HEK293T (cell line): Measurements from ENCODE around the gene UBAP1L.

Experiments
- CTCF ChIA-PET: fragments of 350-600 bp; formaldehyde crosslinking; extraction: SDS; loops from one replicate; lab custom pipeline; 2021; ENCODE audit warnings: antibody characterized with exemption, inconsistent platforms; lab: Yijun Ruan, JAX
- POLR2A ChIA-PET: fragments of 350-600 bp; formaldehyde crosslinking; extraction: SDS; loops from one replicate; lab custom pipeline; 2020; ENCODE audit warnings: antibody characterized with exemption, inconsistent platforms; lab: Yijun Ruan, JAX
- DNase-seq: peaks from one replicate; pipeline ENCODE4 v3.0.0; 2012; ENCODE audit warnings: mixed read lengths; ENCODE audit errors: extremely low spot score
- ARNT ChIP-seq: fragments of 450-650 bp; IDR thresholded peaks from 2 replicates; pipeline ENCODE4 v1.6.1; 2017; ENCODE audit warnings: mild to moderate bottlenecking
- BHLHE40 ChIP-seq: fragments of 450-650 bp; IDR thresholded peaks from 2 replicates; pipeline ENCODE4 v1.6.1; 2016; ENCODE audit warnings: mild to moderate bottlenecking, moderate library complexity, borderline replicate concordance
- CTBP1 ChIP-seq: fragments of 450-650 bp; IDR thresholded peaks from 2 replicates; pipeline ENCODE4 v1.6.1; 2016; ENCODE audit warnings: borderline replicate concordance
- ELF4 ChIP-seq: fragments of 450-650 bp; IDR thresholded peaks from 2 replicates; pipeline ENCODE4 v1.6.1; 2017; ENCODE audit warnings: antibody characterized with exemption
- FOXA1 ChIP-seq: fragments of 450-650 bp; IDR thresholded peaks from 2 replicates; pipeline ENCODE4 v1.6.1; 2016; ENCODE audit warnings: mild to moderate bottlenecking
- FOXK2 ChIP-seq: fragments of 450-650 bp; IDR thresholded peaks from 2 replicates; pipeline ENCODE4 v1.6.1; 2016; ENCODE audit warnings: mild to moderate bottlenecking
- FOXM1 ChIP-seq: fragments of 450-650 bp; IDR thresholded peaks from 2 replicates; pipeline ENCODE4 v1.6.1; 2017; ENCODE audit warnings: mild to moderate bottlenecking, borderline replicate concordance
- HDGF ChIP-seq: fragments of 450-650 bp; IDR thresholded peaks from 2 replicates; pipeline ENCODE4 v1.6.1; 2017; ENCODE audit warnings: antibody characterized with exemption, borderline replicate concordance
- L3MBTL2 ChIP-seq: fragments of 450-650 bp; conservative IDR thresholded peaks from 2 replicates; pipeline ENCODE4 v1.6.1; 2016; ENCODE audit warnings: mild to moderate bottlenecking
- LEF1 ChIP-seq: fragments of 450-650 bp; IDR thresholded peaks from 2 replicates; pipeline ENCODE4 v1.6.1; 2017; ENCODE audit warnings: mild to moderate bottlenecking, borderline replicate concordance
- NFRKB ChIP-seq: fragments of 450-650 bp; IDR thresholded peaks from 2 replicates; pipeline ENCODE4 v1.6.1; 2016; ENCODE audit warnings: mild to moderate bottlenecking, moderate library complexity
- SP1 ChIP-seq: fragments of 450-650 bp; IDR thresholded peaks from 2 replicates; pipeline ENCODE4 v1.6.1; 2017
- SUZ12 ChIP-seq: fragments of 450-650 bp; IDR thresholded peaks from 2 replicates; pipeline ENCODE4 v1.6.1; 2016; ENCODE audit warnings: mild to moderate bottlenecking
- TARDBP ChIP-seq: fragments of 450-650 bp; IDR thresholded peaks from 2 replicates; pipeline ENCODE4 v1.6.1; 2016
- ZNF384 ChIP-seq: fragments of 450-650 bp; IDR thresholded peaks from 2 replicates; pipeline ENCODE4 v1.6.1; 2016
- TF ChIP-seq, protein P1 (sequence below): fragments of 450-650 bp; IDR thresholded peaks from 2 replicates; pipeline ENCODE4 v1.6.1; 2016

Gene UBAP1L

DNA sequence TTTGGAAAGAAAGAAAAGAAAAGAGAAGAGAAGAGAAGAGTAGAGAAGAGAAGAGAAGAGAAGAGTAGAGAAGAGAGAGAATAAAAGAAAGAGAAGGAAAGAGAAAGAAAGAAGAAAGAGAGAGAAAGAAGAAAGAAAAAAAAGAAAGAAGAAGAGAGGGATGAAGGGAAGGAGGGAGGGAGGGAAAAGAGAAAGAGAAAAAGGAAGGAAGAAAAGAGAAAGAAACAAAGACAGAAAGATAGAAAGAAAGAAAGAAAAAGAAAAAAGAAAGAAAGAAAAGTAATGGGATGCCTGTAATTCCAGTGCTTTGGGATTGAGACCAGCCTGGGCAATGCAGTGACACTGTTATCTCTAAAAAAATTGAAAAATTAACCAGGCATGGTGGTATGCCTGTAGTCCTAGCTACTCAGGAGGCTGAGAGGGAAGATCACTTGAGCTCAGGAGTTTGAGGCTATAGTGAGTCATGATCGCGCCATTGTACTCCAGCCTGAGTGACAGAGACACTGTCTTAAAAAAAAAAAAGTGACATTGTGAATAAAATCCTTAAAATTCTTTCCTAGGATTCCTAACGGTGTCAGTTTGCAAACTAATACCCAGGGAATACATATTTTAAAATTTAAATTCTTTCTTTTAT, 48.9 kb downstream of the UBAP1L start:
- TF ChIP-seq CTBP1 (no peak), ELF4 (no peak), TARDBP (no peak), BHLHE40 (no peak), SUZ12 (no peak), FOXM1 (no peak), HDGF (no peak), L3MBTL2 (no peak), SP1 (no peak), NFRKB (no peak), LEF1 (no peak), ARNT (no peak), ZNF384 (no peak), FOXK2 (no peak), FOXA1 (no peak)
- TF ChIP-seq, protein P1, sequence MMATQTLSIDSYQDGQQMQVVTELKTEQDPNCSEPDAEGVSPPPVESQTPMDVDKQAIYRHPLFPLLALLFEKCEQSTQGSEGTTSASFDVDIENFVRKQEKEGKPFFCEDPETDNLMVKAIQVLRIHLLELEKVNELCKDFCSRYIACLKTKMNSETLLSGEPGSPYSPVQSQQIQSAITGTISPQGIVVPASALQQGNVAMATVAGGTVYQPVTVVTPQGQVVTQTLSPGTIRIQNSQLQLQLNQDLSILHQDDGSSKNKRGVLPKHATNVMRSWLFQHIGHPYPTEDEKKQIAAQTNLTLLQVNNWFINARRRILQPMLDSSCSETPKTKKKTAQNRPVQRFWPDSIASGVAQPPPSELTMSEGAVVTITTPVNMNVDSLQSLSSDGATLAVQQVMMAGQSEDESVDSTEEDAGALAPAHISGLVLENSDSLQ: no peak
- CTCF ChIA-PET: interaction anchor here (0.7 to 0.9 kb wide), 2 partner anchors 21 to 22 kb away, joined by 3 to 4 read pairs; no protein-coding TSS in a partner anchor
- POLR2A ChIA-PET: no interaction called here
- no peak for DNase-seq

DNA sequence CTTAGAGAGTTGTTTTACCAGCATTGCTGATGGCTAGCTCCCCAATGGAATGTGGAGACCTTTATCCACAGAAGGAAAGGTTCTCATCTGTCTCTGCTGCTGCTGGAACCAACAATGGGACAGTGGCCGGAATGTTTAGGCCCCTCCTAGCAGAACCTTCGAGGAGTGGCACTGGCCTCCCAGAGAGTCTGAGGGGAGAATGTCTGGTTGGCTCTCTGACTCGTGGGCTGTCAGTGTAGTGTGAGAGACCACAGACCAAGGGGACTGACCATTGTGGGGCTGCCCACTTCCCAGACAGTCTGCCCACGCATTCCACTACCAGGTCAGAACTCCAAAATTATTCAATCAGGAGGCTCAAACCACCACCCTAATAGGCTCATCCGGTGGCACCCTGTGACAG, 52.3 kb downstream of the UBAP1L start:
- no peak for TF ChIP-seq BHLHE40
- TF ChIP-seq LEF1: no peak
- TF ChIP-seq TARDBP: no peak
- no peak for TF ChIP-seq FOXM1
- TF ChIP-seq HDGF: no peak
- no peak for TF ChIP-seq NFRKB
- TF ChIP-seq ZNF384: no peak
- TF ChIP-seq, protein P1: no peak
- TF ChIP-seq FOXK2: no peak
- TF ChIP-seq L3MBTL2: no peak
- no peak for TF ChIP-seq ARNT
- no peak for TF ChIP-seq ELF4
- no peak for TF ChIP-seq FOXA1
- no peak for TF ChIP-seq CTBP1
- TF ChIP-seq SUZ12: no peak
- no peak for TF ChIP-seq SP1
- no peak for DNase-seq
- ChIA-PET POLR2A (no interaction called here), CTCF (interaction anchor here (0.9 kb wide), 1 partner anchor 28 kb away, joined by 3 read pairs; no protein-coding TSS in a partner anchor)

DNA sequence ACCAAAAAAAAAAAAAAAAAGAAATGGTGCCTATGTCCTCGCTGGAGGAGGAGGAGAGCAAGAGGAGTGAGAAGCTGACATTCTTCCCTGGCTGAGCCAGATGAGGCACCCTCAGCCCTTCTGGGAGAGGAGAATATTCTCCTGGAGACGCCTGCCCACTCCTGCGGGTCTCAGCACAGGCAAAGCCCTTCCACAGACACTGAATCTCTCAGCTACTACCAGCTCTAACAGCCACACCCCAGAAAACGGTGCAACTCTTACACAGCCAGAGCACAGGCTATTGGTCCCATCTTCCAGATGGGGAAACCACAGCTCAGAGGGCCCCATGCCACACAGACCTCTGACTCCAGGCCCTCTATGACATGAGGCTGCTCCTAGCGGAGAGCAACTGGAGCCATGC, 52.9 kb downstream of the UBAP1L start:
- ChIA-PET CTCF (interaction anchor here (0.9 kb wide), 1 partner anchor 28 kb away, joined by 3 read pairs; no protein-coding TSS in a partner anchor), POLR2A (no interaction called here)
- DNase-seq: no peak
- TF ChIP-seq SP1: no peak
- no peak for TF ChIP-seq LEF1
- TF ChIP-seq BHLHE40: no peak
- no peak for TF ChIP-seq ZNF384
- no peak for TF ChIP-seq ARNT
- no peak for TF ChIP-seq FOXK2
- TF ChIP-seq HDGF: no peak
- TF ChIP-seq FOXM1: no peak

DNA sequence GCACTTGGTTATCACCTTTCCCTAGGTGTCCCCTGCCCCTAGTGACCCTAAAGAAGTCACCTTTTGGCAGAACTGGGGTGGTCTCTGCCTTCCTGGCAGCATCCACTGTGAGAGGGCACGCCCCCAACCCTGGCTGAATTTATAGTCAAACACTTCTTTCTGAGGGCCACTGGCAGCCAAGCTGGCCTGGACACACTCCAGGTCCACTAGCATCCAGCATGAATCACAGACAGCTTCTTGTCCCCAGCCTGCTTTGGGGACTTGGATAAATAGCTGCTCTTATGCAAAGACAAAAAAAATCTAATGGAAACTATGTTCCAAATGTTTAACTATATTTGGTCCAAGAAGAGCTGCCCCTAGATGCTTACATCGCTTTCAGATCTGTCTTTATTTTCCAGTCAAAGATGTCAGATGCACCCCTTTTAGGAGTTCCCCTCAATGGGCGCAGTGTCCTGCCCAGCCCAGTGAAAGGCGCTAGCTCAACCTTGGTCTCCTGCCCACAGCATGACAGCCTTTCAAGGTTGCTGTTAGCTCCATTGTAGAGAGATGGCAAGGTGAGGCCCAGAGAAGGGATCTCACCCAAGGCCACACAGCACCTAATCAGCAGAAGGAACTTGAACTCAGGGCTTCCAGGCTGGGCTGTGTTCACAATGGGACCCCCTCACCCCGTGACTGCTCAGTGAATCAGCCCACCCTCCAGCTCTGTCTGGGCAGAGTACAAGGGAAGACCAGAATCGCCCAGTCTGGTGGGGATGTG, 54.2 kb downstream of the UBAP1L start:
- TF ChIP-seq HDGF: no peak
- TF ChIP-seq ARNT: no peak
- no peak for TF ChIP-seq ZNF384
- no peak for TF ChIP-seq FOXA1
- no peak for TF ChIP-seq NFRKB
- TF ChIP-seq TARDBP: no peak
- TF ChIP-seq, protein P1: no peak
- no peak for TF ChIP-seq SP1
- no peak for TF ChIP-seq L3MBTL2
- no peak for TF ChIP-seq CTBP1
- TF ChIP-seq ELF4: no peak
- TF ChIP-seq LEF1: no peak
- TF ChIP-seq BHLHE40: no peak
- TF ChIP-seq SUZ12: no peak
- TF ChIP-seq FOXM1: no peak
- DNase-seq: no peak
- CTCF ChIA-PET: interaction anchor here (0.6 to 0.9 kb wide), 3 partner anchors 22 to 136 kb away, joined by 3 to 12 read pairs (median 4); no protein-coding TSS in a partner anchor
- POLR2A ChIA-PET: interaction anchor here (0.9 kb wide), 1 partner anchor 9 kb away, joined by 4 read pairs; no protein-coding TSS in a partner anchor

DNA sequence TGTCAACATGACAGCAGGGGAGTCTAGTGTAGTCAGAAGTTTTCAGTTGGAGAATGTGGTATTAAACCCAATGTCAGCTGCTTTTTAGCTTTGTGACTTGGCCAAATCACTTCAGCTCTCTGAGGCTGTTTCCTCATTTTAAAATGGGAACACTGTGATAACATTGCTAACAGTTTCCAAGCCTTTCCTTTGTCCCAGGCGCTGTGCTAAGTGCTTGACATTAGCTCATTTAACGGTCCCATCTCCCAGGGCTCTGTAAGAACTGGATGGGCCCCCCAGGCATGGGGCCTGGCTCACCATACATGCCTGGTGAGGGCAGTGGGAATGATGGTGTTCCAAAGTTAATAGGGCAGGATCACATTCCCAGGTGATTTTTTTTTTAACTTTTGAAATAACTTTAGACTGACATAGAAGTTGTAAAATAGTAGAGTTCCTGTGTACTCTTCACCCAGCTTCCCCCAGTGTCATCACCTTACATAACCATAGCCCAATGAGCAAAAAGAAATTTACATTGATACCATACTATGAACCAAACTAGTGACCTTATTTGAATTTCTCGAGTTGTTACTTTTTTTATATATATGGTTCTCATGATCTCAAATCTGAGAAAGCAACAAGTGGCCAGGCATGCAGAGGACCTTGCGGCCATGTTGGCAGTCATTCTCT, 54.9 kb downstream of the UBAP1L start:
- POLR2A ChIA-PET: interaction anchor here (0.9 kb wide), 1 partner anchor 10 kb away, joined by 4 read pairs; no protein-coding TSS in a partner anchor
- no peak for TF ChIP-seq LEF1
- no peak for TF ChIP-seq TARDBP
- no peak for TF ChIP-seq FOXM1
- no peak for TF ChIP-seq ELF4
- no peak for TF ChIP-seq SP1
- no peak for TF ChIP-seq HDGF
- no peak for TF ChIP-seq FOXA1
- TF ChIP-seq FOXK2: no peak
- TF ChIP-seq, protein P1: no peak
- TF ChIP-seq NFRKB: no peak
- TF ChIP-seq CTBP1: no peak
- TF ChIP-seq L3MBTL2: no peak
- TF ChIP-seq BHLHE40: no peak
- TF ChIP-seq ARNT: no peak
- TF ChIP-seq ZNF384: no peak
- no peak for TF ChIP-seq SUZ12
- CTCF ChIA-PET: no interaction called here

More for the DNA sequence above, 54.9 kb downstream of the UBAP1L start:
- no peak for DNase-seq
